Skin epidermis (tissue), 12 donors: ENCODE data around the gene UBE2D4.
"Not testable (repeated sequence)": the region's sequence is repeated elsewhere in the genome, so short reads cannot be mapped to it uniquely, and the experiment has no call there.

Experiments used
- H3K27ac ChIP-seq, 21 experiments: fragments of 200-600 bp; sonication (generic) in 11 of 21; one replicate each; pipeline ENCODE4 v1.5.0; 2020; ENCODE audit warnings: mild to moderate bottlenecking in 3 of 21, inconsistent platforms in 2 of 21, moderate library complexity in 2 of 21
- H3K4me3 ChIP-seq, 7 experiments: fragments of 200-600 bp; sonication (generic) in 2 of 7; one replicate each; pipeline ENCODE4 v1.5.0; 2020; ENCODE audit warnings: inconsistent platforms in 2 of 7, mild to moderate bottlenecking in 2 of 7, moderate library complexity in 1 of 7

UBE2D4 gene

DNA sequence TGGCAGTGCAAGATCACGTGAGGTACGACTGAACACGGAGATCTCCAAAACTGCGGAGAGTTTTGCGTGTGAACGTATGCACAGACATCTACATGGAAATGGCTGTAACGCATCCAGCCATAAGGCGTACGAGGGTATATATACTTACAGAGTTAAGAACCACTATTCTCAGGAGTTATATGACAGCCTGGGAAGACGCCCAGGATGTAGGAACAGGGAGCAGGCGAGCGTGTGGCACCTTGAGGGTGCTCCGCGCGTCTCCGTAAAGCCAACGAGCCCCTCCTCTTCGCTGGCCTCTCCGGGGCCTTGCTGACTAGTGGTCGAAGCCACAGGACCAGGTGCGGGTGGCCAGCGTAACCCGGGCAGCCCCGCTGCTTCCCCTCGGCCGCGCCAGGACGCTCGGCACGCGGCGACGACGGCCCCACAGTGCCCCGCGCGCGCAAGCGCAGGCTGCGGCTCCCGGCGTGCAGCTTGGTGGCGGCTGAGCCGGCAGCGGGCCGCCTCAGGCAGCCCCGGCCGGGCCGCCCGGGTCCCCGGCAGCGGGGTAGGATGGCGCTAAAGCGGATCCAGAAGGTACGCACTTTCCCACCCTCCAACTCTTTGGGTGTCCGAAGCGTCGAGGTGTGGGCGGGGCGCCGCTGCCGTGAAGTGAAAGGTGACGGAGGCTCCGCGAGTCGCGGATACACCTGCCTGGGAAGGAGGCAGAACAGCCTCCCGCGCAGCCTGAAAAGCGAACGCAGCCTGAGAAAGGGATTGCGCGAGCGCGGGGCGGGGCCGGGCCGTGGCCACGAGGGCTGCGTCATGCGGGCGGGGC lies at the start of gene UBE2D4:
UBE2D4 (plus strand) TSS at position 453 of the 814 bp plus-strand sequence; CDS start at position 550, 97 bp downstream.
- H3K4me3 ChIP-seq = peak within 1 kb of the TSS; percentile 40 to 73 (median 61)
- peak within 1 kb of the TSS; percentile 38 to 97 (median 87) for H3K27ac ChIP-seq

DNA sequence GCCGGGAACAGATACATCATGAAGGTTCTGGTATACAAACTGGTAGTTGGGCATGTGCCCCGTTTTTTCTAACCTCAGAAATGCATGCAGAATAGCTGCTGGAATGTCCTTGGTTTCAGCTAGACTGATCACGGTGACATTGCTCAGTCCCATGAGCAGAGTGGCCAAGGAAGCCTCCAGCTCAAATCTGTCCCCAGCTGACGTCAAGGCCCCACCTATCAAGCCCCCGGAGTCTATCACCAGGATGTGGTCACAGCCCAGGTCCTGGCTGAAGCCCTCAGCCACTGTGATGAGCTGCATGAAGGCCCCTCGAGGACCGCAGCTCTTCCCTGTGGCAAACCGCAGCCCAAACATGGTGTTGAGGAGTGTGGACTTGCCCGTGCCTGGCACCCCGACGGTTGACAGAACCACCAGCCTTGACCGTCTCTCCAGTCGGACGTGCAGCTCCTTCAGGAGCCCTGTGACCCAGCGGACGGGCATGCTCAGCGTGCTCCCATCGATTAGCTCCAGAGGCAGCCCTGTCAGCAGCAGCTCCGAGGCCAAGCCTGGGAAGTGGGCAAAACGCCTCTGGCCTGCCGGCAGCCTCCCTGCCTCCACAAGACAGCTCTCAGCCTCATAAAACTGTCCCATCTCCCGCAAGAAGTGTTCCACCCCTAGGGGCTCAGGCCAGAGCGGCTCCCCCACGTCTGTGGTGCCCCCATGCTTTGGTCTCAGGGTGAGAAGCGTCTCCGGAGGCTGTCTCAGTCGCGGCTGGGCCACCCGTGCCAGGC lies 49.1 kb upstream of the UBE2D4 start:
- Histone ChIP-seq H3K4me3 (no peak overlapping the region), H3K27ac (no peak overlapping the region)

DNA sequence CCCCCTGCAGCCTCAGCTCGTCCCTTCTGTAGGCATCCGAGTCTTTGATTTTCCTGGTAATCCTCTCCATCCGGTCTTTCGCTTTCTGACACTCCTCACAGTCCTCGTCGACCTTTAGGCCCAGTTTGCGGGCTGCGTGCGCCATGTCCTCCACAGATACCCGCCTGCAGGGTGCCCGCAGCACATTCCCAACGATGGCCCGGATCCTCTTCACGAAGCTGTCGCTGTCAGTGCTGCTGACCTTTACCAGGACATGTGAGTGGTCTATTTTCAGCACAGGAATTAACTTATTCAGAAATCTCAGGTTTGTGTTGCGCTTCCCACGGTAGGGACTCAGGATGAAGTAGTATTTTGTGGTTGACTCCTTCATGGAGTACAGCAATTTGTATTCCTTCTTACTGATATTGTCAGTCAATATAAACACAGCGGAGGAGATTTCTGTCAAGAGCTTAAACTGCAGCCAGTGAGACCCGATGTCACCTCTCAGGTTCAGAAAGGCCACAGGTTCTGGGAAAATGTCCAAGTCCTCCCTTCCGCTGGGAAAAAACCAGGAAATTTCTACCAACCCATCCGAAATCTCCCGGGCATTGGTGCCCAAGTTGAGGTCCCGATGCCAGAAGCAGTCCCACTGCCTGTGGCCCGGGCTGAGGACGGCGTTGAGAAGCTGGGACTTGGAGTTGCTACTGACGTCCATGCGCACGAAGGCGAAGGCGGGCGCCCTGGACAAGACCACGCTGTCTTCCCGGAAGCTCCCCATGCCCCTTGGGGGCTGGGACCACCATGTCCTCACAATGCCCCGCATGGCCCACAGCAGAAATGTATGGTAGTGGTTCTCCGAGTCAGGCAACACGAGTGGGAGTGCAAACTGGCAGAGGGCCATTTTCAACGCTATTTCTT lies 48.0 kb upstream of the UBE2D4 start:
- H3K27ac ChIP-seq = no peak overlapping the region
- H3K4me3 ChIP-seq = no peak overlapping the region

DNA sequence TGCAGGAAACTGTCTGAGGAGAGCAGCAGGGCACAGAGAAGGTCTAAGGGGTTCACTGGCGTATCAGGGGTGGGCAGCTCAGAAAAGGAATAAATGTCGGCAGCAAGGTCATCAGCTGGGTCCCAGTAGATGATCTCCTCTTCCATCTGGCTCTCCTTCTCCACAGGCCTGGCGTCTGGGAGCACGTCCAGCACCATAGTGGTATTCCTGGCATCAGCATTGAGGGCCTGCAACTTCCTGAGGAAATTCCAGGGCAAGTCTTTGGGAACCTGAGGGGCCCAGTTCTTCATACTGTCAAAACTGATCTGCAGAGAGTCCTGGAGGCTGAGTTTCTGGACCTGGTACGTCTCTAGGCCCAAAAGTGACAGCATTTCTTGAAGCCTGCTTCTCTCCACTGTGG lies 47.4 kb upstream of the UBE2D4 start:
- Histone ChIP-seq H3K27ac (peak overlapping the region in 2 of 21 experiments; percentile 3 to 29), H3K4me3 (no peak overlapping the region)

DNA sequence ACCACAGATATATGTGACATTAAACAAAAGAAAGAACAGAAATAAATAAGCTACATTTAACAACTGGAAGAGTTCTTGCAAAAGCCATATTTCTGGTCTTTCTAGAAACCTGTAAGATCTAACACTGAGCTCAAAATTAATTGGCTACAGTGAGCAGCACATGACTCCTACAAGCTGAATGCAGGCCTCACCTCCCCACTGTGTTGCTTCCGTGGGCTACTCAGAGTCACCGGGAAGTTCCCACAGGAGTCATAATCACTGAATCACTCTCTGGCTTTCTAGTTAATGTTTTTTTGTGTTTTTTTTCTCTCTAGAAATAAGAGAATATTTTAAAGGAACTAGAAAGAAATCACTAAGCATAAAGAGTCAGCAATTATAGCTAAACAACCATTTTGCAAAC lies 46.8 kb upstream of the UBE2D4 start:
- no peak overlapping the region for H3K4me3 ChIP-seq
- H3K27ac ChIP-seq = peak overlapping the region in 1 of 21 experiments; percentile 3

DNA sequence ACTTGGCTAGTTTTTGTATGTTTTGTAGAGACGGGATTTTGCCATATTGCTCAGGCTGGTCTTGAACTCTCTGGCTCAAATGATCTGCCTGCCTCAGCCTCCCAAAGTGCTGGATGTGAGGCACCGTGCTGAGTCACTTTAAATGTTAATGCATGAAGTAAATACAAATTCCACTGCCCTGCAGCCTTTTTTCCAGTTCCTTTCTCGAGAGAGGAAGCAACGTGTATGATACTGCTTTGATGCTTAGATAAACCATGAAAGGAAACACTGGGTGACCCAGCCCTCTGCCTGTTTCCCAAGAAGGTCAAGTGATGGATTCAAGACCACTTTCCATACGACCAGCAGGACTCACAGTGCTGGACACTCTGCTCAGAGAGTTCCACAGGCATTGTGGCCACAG lies 45.6 kb upstream of the UBE2D4 start:
- H3K4me3 ChIP-seq = no peak overlapping the region

DNA sequence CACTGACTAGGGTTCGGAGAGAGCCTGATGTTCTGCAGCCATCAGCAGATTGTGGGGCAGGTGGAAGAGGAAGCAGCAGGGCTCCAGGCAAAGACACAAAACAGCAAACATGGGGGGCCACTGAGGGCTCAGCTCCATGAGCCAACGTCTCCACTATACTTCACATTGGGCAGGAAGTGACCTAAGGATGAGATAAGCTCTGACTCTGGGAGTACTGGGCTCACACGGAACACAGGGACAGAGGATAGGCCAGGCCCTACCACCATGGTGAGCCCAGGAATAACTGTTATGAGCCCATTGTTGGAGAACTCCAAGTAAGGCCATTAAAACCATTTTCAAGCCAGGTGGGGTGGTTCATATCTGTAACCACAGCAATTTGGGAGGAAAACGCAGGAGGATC lies 42.0 kb upstream of the UBE2D4 start:
- Histone ChIP-seq H3K27ac (no peak overlapping the region), H3K4me3 (no peak overlapping the region)

More for the DNA sequence above, 45.6 kb upstream of the UBE2D4 start:
- H3K27ac ChIP-seq = no peak overlapping the region

DNA sequence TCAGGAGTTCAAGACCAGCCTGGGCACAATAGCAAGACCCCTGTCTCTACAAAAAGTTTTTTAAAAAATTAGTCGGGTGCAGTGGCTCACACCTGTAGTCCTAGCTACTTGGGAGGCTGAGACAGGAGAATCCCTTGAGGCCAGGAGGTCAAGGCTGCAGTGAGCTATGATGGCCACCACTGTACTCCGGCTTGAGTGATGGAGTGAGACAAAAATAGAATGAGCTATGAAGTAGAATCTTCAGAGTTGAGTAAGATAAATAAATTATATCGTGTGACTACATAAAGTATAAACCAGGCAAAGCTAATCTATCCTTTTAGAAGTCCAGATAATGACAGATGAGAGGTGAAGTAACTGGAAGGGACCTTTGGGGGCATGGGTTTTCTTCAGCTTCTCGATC lies 41.6 kb upstream of the UBE2D4 start:
- Histone ChIP-seq H3K4me3 (no peak overlapping the region), H3K27ac (no peak overlapping the region)

DNA sequence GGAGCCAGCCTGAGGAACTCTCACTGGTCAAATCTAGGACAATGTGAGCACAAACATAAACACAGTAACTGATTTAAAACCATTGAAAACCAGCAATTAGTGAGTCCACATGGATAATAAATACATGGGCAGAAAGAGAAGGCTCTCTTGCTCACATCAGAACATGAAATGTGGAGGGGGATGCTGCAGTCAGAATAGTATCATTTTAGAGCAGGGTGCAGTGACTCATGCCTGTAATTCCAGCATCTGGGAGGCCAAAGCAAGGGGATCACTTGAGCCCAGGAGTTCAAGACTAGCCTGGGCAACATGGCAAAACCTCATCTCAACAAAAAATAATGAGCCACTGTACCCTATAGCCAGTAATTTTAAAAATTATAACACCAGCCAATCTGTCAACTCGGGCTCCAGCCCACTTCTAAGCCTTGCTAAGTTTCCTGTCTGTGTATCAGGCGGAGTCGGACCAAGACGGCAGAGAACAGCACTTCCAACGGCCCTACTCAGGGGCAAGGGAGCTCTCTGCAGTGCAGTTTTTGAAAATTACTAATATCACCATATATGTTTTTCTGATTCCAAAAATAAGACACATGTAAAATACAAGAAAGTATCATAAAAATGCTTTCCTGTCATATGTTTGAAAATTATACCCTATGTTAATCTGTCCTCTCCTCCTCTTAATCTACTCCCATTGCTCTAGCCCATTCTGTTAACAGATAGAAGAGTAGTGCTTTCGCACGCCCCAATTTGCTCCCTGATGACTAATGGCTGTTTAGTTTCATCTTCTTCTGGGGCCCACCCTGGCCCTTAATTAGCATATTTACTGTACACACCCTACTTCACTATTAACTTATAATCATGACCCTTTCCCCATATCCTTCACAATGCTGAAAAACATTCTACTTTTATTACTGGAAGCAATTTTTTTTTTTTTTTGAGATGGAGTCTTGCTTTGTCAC lies 37.0 kb upstream of the UBE2D4 start:
- H3K27ac ChIP-seq = no peak overlapping the region
- no peak overlapping the region for H3K4me3 ChIP-seq

DNA sequence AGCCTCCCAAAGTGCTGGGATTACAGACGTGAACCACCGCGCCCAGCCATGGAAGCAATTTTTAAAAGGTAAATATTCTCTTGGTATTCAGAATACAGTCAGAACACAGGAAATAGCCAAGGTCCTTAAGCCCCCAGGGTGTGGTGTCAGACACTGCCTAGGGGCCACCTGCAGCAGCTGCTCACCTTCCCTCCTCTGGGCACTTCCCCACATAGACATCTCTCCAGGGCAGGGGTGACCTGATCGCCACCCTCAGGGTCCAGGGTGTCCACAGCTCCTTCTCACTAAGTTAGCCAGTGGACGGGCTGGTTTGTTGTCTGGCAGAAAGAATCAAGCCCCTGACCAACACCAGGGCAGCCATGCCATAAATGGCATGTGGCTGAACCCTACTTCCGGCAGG lies 35.8 kb upstream of the UBE2D4 start:
- H3K4me3 ChIP-seq = no peak overlapping the region
- no peak overlapping the region for H3K27ac ChIP-seq

DNA sequence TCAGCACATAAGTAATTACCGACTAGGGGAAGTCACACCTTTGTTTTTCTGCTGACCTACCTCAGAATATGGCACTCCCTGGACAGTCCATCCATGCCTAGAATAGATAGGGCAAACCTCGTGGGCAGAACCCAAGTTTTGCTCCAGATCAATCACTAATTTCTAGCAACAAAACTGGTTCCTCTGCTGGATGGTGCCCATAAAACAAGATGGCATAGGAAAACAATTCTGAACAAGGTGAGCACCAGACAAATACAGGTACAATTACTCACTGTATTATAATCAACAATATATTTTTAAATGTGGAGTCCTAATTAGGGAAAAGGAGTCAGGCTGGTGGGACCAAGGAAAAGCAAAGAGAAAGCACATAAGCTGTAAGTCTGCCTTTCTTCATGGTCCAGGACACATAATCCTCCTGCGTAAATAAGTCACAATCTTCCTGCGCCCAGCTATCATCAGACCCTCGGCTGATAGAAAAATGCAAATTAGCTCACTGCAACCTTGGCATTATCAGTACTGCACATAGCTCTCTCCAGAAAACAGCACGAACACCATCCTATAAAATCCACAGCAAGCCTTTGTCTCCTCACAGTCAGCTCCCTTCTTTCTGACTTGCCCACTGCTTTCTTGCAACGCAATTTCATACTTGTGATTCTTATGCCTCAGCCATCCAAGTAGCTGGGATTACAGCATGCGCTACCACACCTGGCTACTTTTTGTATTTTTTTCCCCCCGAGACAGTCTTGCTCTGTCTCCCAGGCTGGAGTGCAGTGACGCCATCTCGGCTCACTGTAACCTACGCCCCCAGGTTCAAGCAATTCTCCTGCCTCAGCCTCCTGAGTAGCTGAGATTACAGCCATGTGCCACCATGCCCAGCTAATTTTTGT lies 34.9 kb upstream of the UBE2D4 start:
- no peak overlapping the region for H3K27ac ChIP-seq

DNA sequence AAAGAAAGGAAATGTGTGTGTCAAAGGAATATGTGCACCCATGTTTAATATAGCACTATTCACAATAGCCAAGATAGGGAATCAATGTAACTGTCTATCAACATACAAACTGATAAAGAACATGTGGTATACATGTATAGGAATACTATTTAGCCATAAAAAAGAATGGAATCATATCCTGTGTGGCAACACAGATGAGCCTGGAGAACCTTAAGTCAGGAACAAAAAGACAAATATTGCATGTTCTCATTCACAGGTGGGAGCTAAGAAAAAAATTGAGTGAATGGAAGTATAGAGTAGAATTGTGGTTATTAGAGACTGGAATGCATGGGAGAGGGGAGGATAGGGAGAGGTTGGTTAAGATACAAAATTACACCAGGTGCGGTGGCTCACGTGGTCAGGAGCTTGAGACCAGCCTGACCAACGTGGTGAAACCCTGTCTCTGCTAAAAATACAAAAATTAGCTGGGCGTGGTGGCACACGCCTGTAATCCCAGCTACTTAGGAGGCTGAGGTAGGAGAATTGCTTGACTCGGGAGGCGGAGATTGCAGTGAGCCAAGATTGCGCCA lies 30.3 kb upstream of the UBE2D4 start:
- Histone ChIP-seq H3K27ac (no peak overlapping the region), H3K4me3 (no peak overlapping the region)

More for the DNA sequence above, 34.9 kb upstream of the UBE2D4 start:
- no peak overlapping the region for H3K4me3 ChIP-seq

DNA sequence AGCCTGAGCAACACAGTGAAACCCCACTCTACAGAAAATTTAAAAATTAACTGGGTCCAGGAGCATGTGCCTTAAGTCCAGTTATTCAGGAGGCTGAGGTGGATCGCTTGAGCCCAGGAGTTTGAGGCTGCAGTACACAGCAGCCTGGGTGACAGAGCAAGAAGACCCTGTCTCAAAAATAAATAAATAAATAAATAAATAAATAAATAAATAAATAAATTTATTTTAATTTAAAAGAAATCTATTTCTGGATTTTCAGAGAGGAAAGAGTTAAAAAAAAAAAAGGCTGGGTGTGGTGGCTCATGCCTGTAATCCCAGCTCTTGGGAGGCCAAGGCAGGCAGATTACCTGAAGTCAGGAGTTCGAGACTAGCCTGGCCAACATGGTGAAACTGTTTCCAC lies 27.7 kb upstream of the UBE2D4 start:
- not testable (repeated sequence) for H3K4me3 ChIP-seq, H3K27ac ChIP-seq

DNA sequence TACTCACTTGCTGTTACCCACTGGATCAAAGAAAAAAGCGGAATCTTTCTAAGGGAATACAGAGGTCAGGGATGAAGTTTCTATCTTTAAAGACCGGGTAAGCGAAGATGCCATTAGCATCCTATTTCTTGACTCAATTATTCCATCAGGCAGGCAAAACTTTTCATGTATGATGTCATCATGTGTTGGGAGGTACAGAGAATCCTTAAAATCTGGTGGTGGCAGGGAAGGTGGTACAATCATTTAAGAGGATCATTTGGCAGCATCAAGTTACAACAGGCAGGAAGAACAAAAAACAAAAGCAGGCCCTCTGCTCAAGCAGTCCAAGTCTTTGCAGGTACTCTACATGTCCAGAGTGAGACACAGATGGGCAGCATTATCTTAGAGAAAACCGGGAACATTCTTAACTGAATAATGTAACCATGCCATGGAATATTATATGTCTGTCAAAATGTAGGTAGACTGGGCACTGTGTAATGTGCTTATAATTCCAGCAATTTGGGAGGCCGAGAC lies 23.6 kb upstream of the UBE2D4 start:
- Histone ChIP-seq H3K4me3 (no peak overlapping the region), H3K27ac (peak overlapping the region in 2 of 21 experiments; percentile 3 to 17)

DNA sequence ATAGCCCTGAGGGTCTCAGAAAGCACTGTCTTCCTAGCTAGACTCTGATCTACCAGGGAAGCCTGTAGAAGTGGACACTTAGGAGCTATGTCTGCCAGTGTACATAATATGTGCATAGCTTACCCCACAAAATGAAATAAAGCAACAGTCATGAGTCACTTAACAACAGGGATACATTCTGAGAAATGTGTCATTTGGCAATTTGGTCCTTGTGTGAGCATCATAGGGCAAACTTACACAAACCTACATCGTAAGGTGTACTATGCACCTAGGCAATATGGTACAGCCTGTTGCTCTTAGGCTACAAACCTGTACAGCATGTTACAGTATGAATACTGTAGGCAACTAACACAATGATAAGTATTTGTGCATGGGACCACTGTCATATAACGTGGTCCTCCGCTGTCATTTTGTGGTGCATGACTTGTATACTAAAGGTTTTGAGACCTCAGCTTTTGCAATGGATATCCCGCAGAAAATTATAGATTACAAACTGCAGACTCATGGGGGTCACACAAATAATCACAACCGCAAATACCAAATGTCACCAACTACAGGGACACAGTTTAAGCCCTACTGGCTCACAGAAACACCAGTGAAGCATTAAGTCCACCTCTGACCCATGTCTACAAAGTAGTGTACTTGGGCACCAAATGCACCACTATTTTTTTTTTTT lies 21.6 kb upstream of the UBE2D4 start:
- peak overlapping the region in 9 of 21 experiments; percentile 77 to 95 (median 91) for H3K27ac ChIP-seq
- peak overlapping the region in 1 of 7 experiments; percentile 77 for H3K4me3 ChIP-seq

DNA sequence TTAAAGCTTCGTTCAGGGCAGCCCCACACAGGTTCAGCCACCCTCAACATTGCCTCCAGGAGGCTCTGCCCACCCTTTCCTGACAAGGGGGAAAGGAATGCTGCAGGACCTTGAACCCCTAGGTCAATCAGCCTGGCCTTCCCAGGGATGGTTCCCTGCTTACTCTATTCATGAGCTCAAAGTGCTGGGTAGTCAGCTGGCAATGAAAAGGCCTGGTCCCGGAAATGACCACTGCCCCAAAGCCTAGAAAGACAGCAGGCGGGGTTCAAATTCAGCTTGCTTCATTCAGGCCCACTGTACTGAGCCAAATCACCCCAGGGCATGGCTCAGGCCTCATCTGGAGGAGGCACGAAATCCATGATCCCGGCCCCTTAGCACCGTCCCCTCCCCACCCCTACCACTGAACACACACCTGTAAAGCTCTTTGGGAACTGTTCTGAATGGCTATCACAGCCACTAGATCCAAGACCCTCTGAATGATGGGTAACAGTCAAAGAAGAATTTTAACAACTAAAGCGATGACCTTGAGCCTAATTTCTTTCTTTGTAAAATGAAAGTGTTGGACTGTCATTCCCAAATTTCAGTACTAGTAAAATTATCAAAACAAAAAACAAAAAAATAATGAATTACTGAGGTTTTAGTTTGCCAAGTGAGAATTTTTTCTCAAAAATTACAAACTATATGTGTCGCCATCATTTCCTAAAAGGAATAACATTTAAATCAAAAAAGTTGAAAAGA lies 20.9 kb upstream of the UBE2D4 start:
- Histone ChIP-seq H3K27ac (peak overlapping the region; percentile 47 to 95 (median 84)), H3K4me3 (peak overlapping the region; percentile 60 to 84 (median 72))
